Suprapubic skin (tissue), 3 donors: ENCODE measurements around the gene ISM1.

ENCODE experiments used
- CTCF ChIP-seq, 2 donors: fragments of 200-600 bp in 1 of 2; fragments of 450-650 bp in 1 of 2; sonication (generic) in 1 of 2; IDR thresholded peaks; one replicate each; pipeline ENCODE4 v1.5.1; 2016 to 2019; ENCODE audit warnings: antibody characterized with exemption in 2 of 2, mild to moderate bottlenecking in 1 of 2, moderate library complexity in 1 of 2
- POLR2A ChIP-seq, 2 donors: fragments of 450-650 bp; IDR thresholded peaks; one replicate each; pipeline ENCODE4 v1.6.1; 2017; ENCODE audit warnings: antibody characterized with exemption in 2 of 2, mild to moderate bottlenecking in 2 of 2, moderate library complexity in 2 of 2

GRCh38 chr20:13320702-13321101 lies 99.6 kb downstream of the ISM1 start:
- TF ChIP-seq POLR2A (IDR thresholded peaks at IDR 0.05) (no peak), CTCF (IDR thresholded peaks at IDR 0.05) (no peak)
